WTC11 (cell line): ENCODE data around the gene KNG1. TPM values are rescaled to one million over a fixed set of nuclear protein-coding genes. Genes with fewer than 3 reads are reported as not detected.
"Not testable (repeated sequence)": the region's sequence is repeated elsewhere in the genome, so short reads cannot be mapped to it uniquely, and the experiment has no call there.

Source experiments
- ATAC-seq: fragments of 200-7000 bp; cut with Tn5 transposase; 2 replicates; pipeline ENCODE4 v1.10.0; 2021; ENCODE audit warnings: mild to moderate bottlenecking, moderate library complexity
- CTCF ChIA-PET: fragments of 300-600 bp; sonication (Branson Sonifier 250); formaldehyde crosslinking; loops from one replicate; lab custom pipeline; 2021; ENCODE audit warnings: antibody characterized with exemption; lab: Charles Lee
- POLR2A ChIA-PET: fragments of 350-600 bp; sonication (Branson Sonifier 250); formaldehyde crosslinking; loops from one replicate; lab custom pipeline; 2021; ENCODE audit warnings: antibody characterized with exemption; lab: Charles Lee
- DNase-seq: peaks from one replicate; pipeline ENCODE4 v3.0.0; 2021; ENCODE audit warnings: low spot score
- H3K27ac Mint-ChIP-seq: 2 replicates; pipeline ENCODE4 v1.8.0; 2021; ENCODE audit warnings: mixed read lengths
- H3K27me3 Mint-ChIP-seq: 2 replicates; pipeline ENCODE4 v1.8.0; 2021; ENCODE audit warnings: low read depth, mild to moderate bottlenecking, moderate library complexity, mixed read lengths
- H3K36me3 Mint-ChIP-seq: 2 replicates; pipeline ENCODE4 v1.8.0; 2021; ENCODE audit warnings: mixed read lengths
- H3K4me1 Mint-ChIP-seq: 2 replicates; pipeline ENCODE4 v1.8.0; 2022; ENCODE audit warnings: mixed read lengths
- H3K4me3 Mint-ChIP-seq: 2 replicates; pipeline ENCODE4 v1.8.0; 2021; ENCODE audit warnings: mild to moderate bottlenecking, moderate library complexity, mixed read lengths
- H3K9me3 Mint-ChIP-seq: 2 replicates; pipeline ENCODE4 v1.8.0; 2021; ENCODE audit warnings: mixed read lengths
- AFF4 ChIP-seq: sonication (generic); formaldehyde crosslinking; IDR thresholded peaks from 2 replicates; pipeline ENCODE4 v1.8.1; 2023; ENCODE audit warnings: mild to moderate bottlenecking, missing genetic modification reagents, borderline replicate concordance
- CBFB ChIP-seq: sonication (generic); formaldehyde crosslinking; IDR thresholded peaks from 2 replicates; pipeline ENCODE4 v1.8.1; 2022; ENCODE audit warnings: mild to moderate bottlenecking, low read depth, missing genetic modification reagents
- CDX4 ChIP-seq: fragments of 250-450 bp; sonication (Bioruptor Pico); IDR thresholded peaks from 2 replicates; pipeline ENCODE4 v1.9.0; 2021; ENCODE audit warnings: moderate library complexity, mild to moderate bottlenecking, inconsistent platforms, borderline replicate concordance
- CREB1 ChIP-seq: sonication (generic); formaldehyde crosslinking; IDR thresholded peaks from 2 replicates; pipeline ENCODE4 v1.8.0; 2023; ENCODE audit warnings: mild to moderate bottlenecking, missing genetic modification reagents
- E2F5 ChIP-seq: sonication (generic); formaldehyde crosslinking; IDR thresholded peaks from 2 replicates; pipeline ENCODE4 v1.8.1; 2022; ENCODE audit warnings: mild to moderate bottlenecking, moderate library complexity, missing genetic modification reagents
- EMX1 ChIP-seq: fragments of 250-450 bp; sonication (Bioruptor Pico); IDR thresholded peaks from 2 replicates; pipeline ENCODE4 v1.8.0; 2021; ENCODE audit warnings: mild to moderate bottlenecking
- FOXJ3 ChIP-seq: sonication (generic); formaldehyde crosslinking; IDR thresholded peaks from 2 replicates; pipeline ENCODE4 v1.9.0; 2021; ENCODE audit warnings: missing genetic modification reagents, mild to moderate bottlenecking, borderline replicate concordance
- HMGA2 ChIP-seq: fragments of 250-450 bp; sonication (Bioruptor Pico); IDR thresholded peaks from 2 replicates; pipeline ENCODE4 v1.4.0; 2021; ENCODE audit warnings: mild to moderate bottlenecking, moderate library complexity
- JAZF1 ChIP-seq: fragments of 250-450 bp; sonication (Bioruptor Pico); IDR thresholded peaks from 2 replicates; pipeline ENCODE4 v1.9.0; 2021; ENCODE audit warnings: moderate library complexity, mild to moderate bottlenecking, inconsistent platforms
- NFE2L1 ChIP-seq: sonication (generic); formaldehyde crosslinking; IDR thresholded peaks from 2 replicates; pipeline ENCODE4 v1.8.1; 2023; ENCODE audit warnings: missing genetic modification reagents
- NR2C2 ChIP-seq: sonication (generic); formaldehyde crosslinking; IDR thresholded peaks from 2 replicates; pipeline ENCODE4 v1.8.0; 2022; ENCODE audit warnings: mild to moderate bottlenecking, missing genetic modification reagents
- PREB ChIP-seq: sonication (generic); formaldehyde crosslinking; IDR thresholded peaks from 2 replicates; pipeline ENCODE4 v1.8.1; 2022; ENCODE audit warnings: mild to moderate bottlenecking, missing genetic modification reagents, moderate library complexity, borderline replicate concordance
- SP1 ChIP-seq: sonication (generic); formaldehyde crosslinking; conservative IDR thresholded peaks from 2 replicates; pipeline ENCODE4 v1.8.1; 2022; ENCODE audit warnings: missing genetic modification reagents
- TCF7 ChIP-seq: sonication (generic); formaldehyde crosslinking; IDR thresholded peaks from 2 replicates; pipeline ENCODE4 v1.8.0; 2022; ENCODE audit warnings: mild to moderate bottlenecking, low read depth, missing genetic modification reagents, moderate library complexity
- TP53 ChIP-seq: sonication (generic); formaldehyde crosslinking; IDR thresholded peaks from 2 replicates; pipeline ENCODE4 v1.8.1; 2023; ENCODE audit warnings: mild to moderate bottlenecking, missing genetic modification reagents
- ZBTB21 ChIP-seq: sonication (generic); formaldehyde crosslinking; IDR thresholded peaks from 2 replicates; pipeline ENCODE4 v1.8.1; 2023; ENCODE audit warnings: mild to moderate bottlenecking, missing genetic modification reagents, borderline replicate concordance
- ZNF138 ChIP-seq: sonication (generic); formaldehyde crosslinking; conservative IDR thresholded peaks from 2 replicates; pipeline ENCODE4 v1.8.1; 2022; ENCODE audit warnings: mild to moderate bottlenecking, moderate library complexity, missing genetic modification reagents
- ZNF232 ChIP-seq: sonication (generic); formaldehyde crosslinking; IDR thresholded peaks from 2 replicates; pipeline ENCODE4 v1.8.0; 2022; ENCODE audit warnings: mild to moderate bottlenecking, missing genetic modification reagents
- ZNF416 ChIP-seq: fragments of 250-450 bp; sonication (Bioruptor Pico); IDR thresholded peaks from 2 replicates; pipeline ENCODE4 v1.9.0; 2021; ENCODE audit warnings: mild to moderate bottlenecking, inconsistent platforms
- total RNA-seq: library from RNA; stranded (reverse); gene quantifications from 3 replicates; pipeline ENCODE4 v1.2.3, GENCODE V29; 2021

Gene KNG1
- total RNA-seq, 1 experiment from 2014 or later, result 0.13 TPM

- 0 out of 2 replicates have a peak, but pooled peaks have one; percentile 22 for ATAC-seq
- Mint-ChIP-seq H3K4me3 (no peak overlapping the region), H3K4me1 (no peaks in the 10 kb centered on the region; the same call in 1 of the 2 replicates), H3K27me3 (peaks cover 13% of the 10 kb centered on the region), H3K9me3 (peaks cover 43% of the 10 kb centered on the region), H3K27ac (no peak overlapping the region), H3K36me3 (peaks cover 20% of the 10 kb centered on the region)
- CTCF ChIA-PET, result no interaction called here
- DNase-seq, result no peak
- TF ChIP-seq TCF7 (CRISPR knock-in tag) (no peak), E2F5 (CRISPR knock-in tag) (no peak), EMX1 (CRISPR knock-in tag) (no peak), CREB1 (CRISPR knock-in tag) (no peak)
- POLR2A ChIA-PET, result no interaction called here
Measured at GRCh38 chr3:186683979-186684378, 33.2 kb upstream of the KNG1 start.

GRCh38 chr3:186686475-186686874 is 30.7 kb upstream of the KNG1 start:
- peaks cover 46% of the 10 kb centered on the region for H3K9me3 Mint-ChIP-seq
- peaks cover 13% of the 10 kb centered on the region for H3K27me3 Mint-ChIP-seq
- H3K4me3 Mint-ChIP-seq, POLR2A ChIA-PET, DNase-seq, H3K27ac Mint-ChIP-seq, ATAC-seq, H3K4me1 Mint-ChIP-seq: not testable (repeated sequence)
- peaks cover 20% of the 10 kb centered on the region for H3K36me3 Mint-ChIP-seq
- CTCF ChIA-PET, result interaction anchor here (0.7 kb wide), 1 partner anchor 515 kb away, joined by 3 read pairs; no protein-coding TSS in a partner anchor

- DNase-seq (no peak), ATAC-seq (no peak)
- Mint-ChIP-seq H3K4me1 (peaks cover 3% of the 10 kb centered on the region; the same call in 1 of the 2 replicates), H3K27me3 (peaks cover 10% of the 10 kb centered on the region), H3K4me3 (no peak overlapping the region), H3K36me3 (peaks cover 20% of the 10 kb centered on the region), H3K27ac (no peak overlapping the region), H3K9me3 (peaks cover 53% of the 10 kb centered on the region)
- ChIA-PET CTCF (no interaction called here), POLR2A (no interaction called here)
- TF ChIP-seq TP53, result no peak
- no peak for TF ChIP-seq FOXJ3 (CRISPR knock-in tag)
- no peak for TF ChIP-seq CBFB (CRISPR knock-in tag)
- no peak for TF ChIP-seq NFE2L1 (CRISPR knock-in tag)
- TF ChIP-seq JAZF1, result no peak
- no peak for TF ChIP-seq CDX4 (CRISPR knock-in tag)
- no peak for TF ChIP-seq ZNF416
- no peak for TF ChIP-seq HMGA2 (CRISPR knock-in tag)
- no peak for TF ChIP-seq NR2C2 (CRISPR knock-in tag)
- no peak for TF ChIP-seq ZBTB21 (CRISPR knock-in tag)
Measured at GRCh38 chr3:186687120-186687651, 30.0 kb upstream of the KNG1 start.

GRCh38 chr3:186690304-186690703 is 26.9 kb upstream of the KNG1 start:
- POLR2A ChIA-PET, DNase-seq, H3K4me1 Mint-ChIP-seq, H3K27ac Mint-ChIP-seq, H3K4me3 Mint-ChIP-seq, H3K27me3 Mint-ChIP-seq, ATAC-seq: not testable (repeated sequence)
- Mint-ChIP-seq H3K9me3 (peaks cover 37% of the 10 kb centered on the region), H3K36me3 (peaks cover 15% of the 10 kb centered on the region)
- CTCF ChIA-PET, result interaction anchor here (0.6 kb wide), 1 partner anchor 101 kb away, joined by 3 read pairs; no protein-coding TSS in a partner anchor

- Mint-ChIP-seq H3K4me3 (no peak overlapping the region), H3K36me3 (peaks cover 3% of the 10 kb centered on the region; the same call in 1 of the 2 replicates), H3K4me1 (0 out of 2 replicates have a peak, but pooled peaks cover 6% of the 10 kb centered on the region), H3K9me3 (peaks cover 23% of the 10 kb centered on the region), H3K27ac (no peak overlapping the region), H3K27me3 (no peaks in the 10 kb centered on the region; the same call in 1 of the 2 replicates)
- no peak for ATAC-seq
- DNase-seq, result no peak
- CTCF ChIA-PET, result no interaction called here
- POLR2A ChIA-PET, result no interaction called here
- TF ChIP-seq ZNF138 (CRISPR knock-in tag) (no peak), AFF4 (CRISPR knock-in tag) (no peak), ZNF232 (CRISPR knock-in tag) (no peak), E2F5 (CRISPR knock-in tag) (no peak), SP1 (CRISPR knock-in tag) (no peak), PREB (CRISPR knock-in tag) (no peak)
Measured at GRCh38 chr3:186691676-186692075, 25.5 kb upstream of the KNG1 start.
